HepG2 (cell line): ENCODE measurements around the gene EVA1A. TPM values are rescaled to one million over a fixed set of nuclear protein-coding genes. Genes with fewer than 3 reads are reported as not detected.

ENCODE experiments used
- FOSL2 ChIP-seq: sonication (generic); formaldehyde crosslinking; IDR thresholded peaks from 2 replicates; pipeline ENCODE4 v1.4.0; 2020; ENCODE audit warnings: missing genetic modification reagents
- HNRNPH1 ChIP-seq: fragments of 200-400 bp; formaldehyde crosslinking; optimal IDR thresholded peaks from 2 replicates; pipeline ENCODE3; 2017; ENCODE audit warnings: mild to moderate bottlenecking, low read depth, low read length
- KLF13 ChIP-seq: sonication (generic); formaldehyde crosslinking; IDR thresholded peaks from 2 replicates; pipeline ENCODE4 v1.4.0; 2020; ENCODE audit warnings: mild to moderate bottlenecking, missing genetic modification reagents
- NFIB ChIP-seq: sonication (generic); formaldehyde crosslinking; IDR thresholded peaks from 2 replicates; pipeline ENCODE4 v1.9.0; 2021; ENCODE audit warnings: missing genetic modification reagents, mild to moderate bottlenecking, borderline replicate concordance
- NFYB ChIP-seq: sonication (generic); formaldehyde crosslinking; IDR thresholded peaks from 2 replicates; pipeline ENCODE4 v1.4.0; 2020; ENCODE audit warnings: missing genetic modification reagents
- NKX3-1 ChIP-seq: sonication (generic); formaldehyde crosslinking; IDR thresholded peaks from 2 replicates; pipeline ENCODE4 v1.5.0; 2020; ENCODE audit warnings: missing genetic modification reagents
- POLR2G ChIP-seq: fragments of 200-400 bp; formaldehyde crosslinking; IDR thresholded peaks from 2 replicates; pipeline ENCODE4 v1.6.1; 2018; ENCODE audit warnings: mild to moderate bottlenecking, low read depth, low read length, moderate library complexity
- RXRA ChIP-seq: sonication (generic); formaldehyde crosslinking; IDR thresholded peaks from 2 replicates; pipeline ENCODE4 v1.5.1; 2020; ENCODE audit warnings: missing genetic modification reagents
- SP5 ChIP-seq: IDR thresholded peaks from 2 replicates; pipeline ENCODE4 v1.6.1; 2016; ENCODE audit warnings: low read depth, borderline replicate concordance
- SPEN ChIP-seq: sonication (generic); formaldehyde crosslinking; IDR thresholded peaks from 2 replicates; pipeline ENCODE4 v1.5.1; 2020; ENCODE audit warnings: low read depth, mild to moderate bottlenecking, missing genetic modification reagents
- THAP11 ChIP-seq: IDR thresholded peaks from 2 replicates; pipeline ENCODE4 v1.6.1; 2016; ENCODE audit warnings: missing biosample characterization, missing genetic modification reagents
- TRIM24 ChIP-seq: sonication (generic); formaldehyde crosslinking; IDR thresholded peaks from 2 replicates; pipeline ENCODE4 v1.8.0; 2022; ENCODE audit warnings: mild to moderate bottlenecking, missing genetic modification reagents
- WIZ ChIP-seq: sonication (generic); formaldehyde crosslinking; IDR thresholded peaks from 2 replicates; pipeline ENCODE4 v1.5.1; 2020; ENCODE audit warnings: mild to moderate bottlenecking, missing genetic modification reagents
- ZNF225 ChIP-seq: sonication (generic); formaldehyde crosslinking; IDR thresholded peaks from 2 replicates; pipeline ENCODE4 v1.4.0; 2020; ENCODE audit warnings: mild to moderate bottlenecking, missing genetic modification reagents
- ZNF33A ChIP-seq: sonication (generic); formaldehyde crosslinking; IDR thresholded peaks from 2 replicates; pipeline ENCODE4 v1.5.1; 2020; ENCODE audit warnings: missing genetic modification reagents, mild to moderate bottlenecking, moderate library complexity, borderline replicate concordance
- ZNF383 ChIP-seq: sonication (generic); formaldehyde crosslinking; IDR thresholded peaks from 2 replicates; pipeline ENCODE4 v1.4.0; 2020; ENCODE audit warnings: missing genetic modification reagents, mild to moderate bottlenecking, borderline replicate concordance
- ZNF543 ChIP-seq: sonication (generic); formaldehyde crosslinking; IDR thresholded peaks from 2 replicates; pipeline ENCODE4 v1.4.0; 2020; ENCODE audit warnings: mild to moderate bottlenecking, missing genetic modification reagents
- ZNF737 ChIP-seq: sonication (generic); formaldehyde crosslinking; IDR thresholded peaks from 2 replicates; pipeline ENCODE4 v1.5.0; 2020; ENCODE audit warnings: missing genetic modification reagents, mild to moderate bottlenecking, borderline replicate concordance
- ZNF768 ChIP-seq: sonication (generic); formaldehyde crosslinking; IDR thresholded peaks from 2 replicates; pipeline ENCODE4 v1.4.0; 2020; ENCODE audit warnings: missing genetic modification reagents
- ZNF878 ChIP-seq: sonication (generic); formaldehyde crosslinking; IDR thresholded peaks from 2 replicates; pipeline ENCODE4 v1.8.1; 2023; ENCODE audit warnings: mild to moderate bottlenecking, missing genetic modification reagents, moderate library complexity
- ZSCAN22 ChIP-seq: sonication (generic); formaldehyde crosslinking; IDR thresholded peaks from 2 replicates; pipeline ENCODE4 v1.4.0; 2020; ENCODE audit warnings: mild to moderate bottlenecking, missing genetic modification reagents
- polyA plus RNA-seq, 8 experiments: library from polyadenylated mRNA; depleted of rRNA in 3 of 8; stranded (reverse) in 7 of 8; unstranded in 1 of 8; fragments of >200 nt; fragmentation: Illumina TruSeq in 4 of 8; extraction: Trizol in 4 of 8; gene quantifications; 2 replicates each; pipeline versions ENCODE4 v1.2.1 to v1.2.3, GENCODE V29; 2011 to 2016; ENCODE audit warnings: low read depth in 4 of 8, missing spikeins in 1 of 8, mixed read lengths in 1 of 8; ENCODE audit not compliant: insufficient read depth in 1 of 8
- total RNA-seq, 5 experiments: library from RNA; depleted of rRNA; stranded (reverse); fragments of >200 nt; fragmentation: Illumina TruSeq; extraction: Trizol; gene quantifications; 2 replicates each; pipeline ENCODE4 v1.2.3, GENCODE V29; 2016; ENCODE audit warnings: low read depth in 1 of 5
- TF ChIP-seq, protein P1 (sequence below): sonication (generic); formaldehyde crosslinking; IDR thresholded peaks from 2 replicates; pipeline ENCODE4 v1.8.0; 2022; ENCODE audit warnings: missing genetic modification reagents, mild to moderate bottlenecking, inconsistent platforms, borderline replicate concordance
- TF ChIP-seq, protein P2 (sequence below): sonication (generic); formaldehyde crosslinking; IDR thresholded peaks from 2 replicates; pipeline ENCODE4 v1.4.0; 2020; ENCODE audit warnings: missing genetic modification reagents
- TF ChIP-seq, protein P3 (sequence below): sonication (generic); formaldehyde crosslinking; IDR thresholded peaks from 2 replicates; pipeline ENCODE4 v1.4.0; 2020; ENCODE audit warnings: missing genetic modification reagents
- TF ChIP-seq, protein P4 (sequence below): sonication (generic); formaldehyde crosslinking; IDR thresholded peaks from 2 replicates; pipeline ENCODE4 v1.4.0; 2020; ENCODE audit warnings: missing genetic modification reagents
- TF ChIP-seq, protein P5 (sequence below): sonication (generic); formaldehyde crosslinking; IDR thresholded peaks from 2 replicates; pipeline ENCODE4 v1.5.0; 2020; ENCODE audit warnings: missing genetic modification reagents

The EVA1A gene
- total and polyA plus RNA-seq, 2 of the 13 experiments (the other 11 are each of a cell fraction or from before 2014, with no cell fraction given): 57.5 to 57.8 TPM

DNA sequence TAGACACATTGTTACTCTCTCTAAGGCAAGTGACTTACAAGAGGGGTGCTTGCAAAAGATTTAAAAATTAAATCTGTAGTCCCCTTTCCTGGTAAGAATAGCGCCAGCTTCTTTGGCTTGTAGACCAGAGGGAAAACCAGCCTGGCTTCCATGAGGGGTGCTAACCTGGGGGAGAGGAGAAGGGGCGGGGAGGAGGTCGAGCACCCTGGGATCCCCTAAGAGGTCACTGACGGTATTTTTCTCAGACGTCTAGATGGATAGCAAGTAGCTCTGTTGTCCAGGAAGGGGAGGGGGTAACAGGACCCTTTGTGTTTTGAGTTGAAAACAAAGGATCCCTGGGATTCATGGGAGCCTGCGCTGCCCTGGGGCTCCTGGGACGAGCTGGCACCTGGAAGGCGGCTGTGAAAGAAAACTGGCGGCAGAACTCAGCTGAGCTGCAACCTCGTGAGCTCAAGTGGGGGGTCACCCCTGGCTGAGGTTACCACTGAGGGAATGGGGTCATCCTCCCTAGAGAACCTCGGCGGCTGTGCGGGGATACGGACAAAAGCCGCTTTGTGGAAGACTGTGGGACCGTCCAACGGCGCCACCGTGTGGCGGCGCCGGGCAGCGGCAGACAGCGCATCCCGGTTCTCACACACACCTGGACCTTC, 48.1 kb upstream of the EVA1A start (continued):
- TF ChIP-seq, protein P1, sequence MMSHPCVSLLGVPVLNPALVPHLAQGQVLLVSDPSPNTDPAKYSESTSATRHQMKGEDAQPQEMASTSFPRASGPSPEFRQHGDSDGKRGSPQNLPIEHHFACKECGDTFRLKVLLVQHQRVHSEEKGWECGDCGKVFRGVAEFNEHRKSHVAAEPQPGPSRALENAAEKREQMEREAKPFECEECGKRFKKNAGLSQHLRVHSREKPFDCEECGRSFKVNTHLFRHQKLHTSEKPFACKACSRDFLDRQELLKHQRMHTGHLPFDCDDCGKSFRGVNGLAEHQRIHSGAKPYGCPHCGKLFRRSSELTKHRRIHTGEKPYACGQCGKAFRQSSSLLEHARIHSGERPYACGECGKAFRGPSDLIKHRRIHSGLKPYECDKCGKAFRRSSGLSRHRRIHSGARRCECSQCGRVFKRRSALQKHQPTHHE (CRISPR knock-in tag): peak; percentile 85; the same call in 1 of the 2 replicates
- TF ChIP-seq, protein P2, sequence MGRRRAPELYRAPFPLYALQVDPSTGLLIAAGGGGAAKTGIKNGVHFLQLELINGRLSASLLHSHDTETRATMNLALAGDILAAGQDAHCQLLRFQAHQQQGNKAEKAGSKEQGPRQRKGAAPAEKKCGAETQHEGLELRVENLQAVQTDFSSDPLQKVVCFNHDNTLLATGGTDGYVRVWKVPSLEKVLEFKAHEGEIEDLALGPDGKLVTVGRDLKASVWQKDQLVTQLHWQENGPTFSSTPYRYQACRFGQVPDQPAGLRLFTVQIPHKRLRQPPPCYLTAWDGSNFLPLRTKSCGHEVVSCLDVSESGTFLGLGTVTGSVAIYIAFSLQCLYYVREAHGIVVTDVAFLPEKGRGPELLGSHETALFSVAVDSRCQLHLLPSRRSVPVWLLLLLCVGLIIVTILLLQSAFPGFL (CRISPR knock-in tag): no peak
- no peak for TF ChIP-seq POLR2G
- no peak for TF ChIP-seq SP5 (CRISPR knock-in tag)
- TF ChIP-seq ZNF878 (CRISPR knock-in tag): no peak
- TF ChIP-seq, protein P3, sequence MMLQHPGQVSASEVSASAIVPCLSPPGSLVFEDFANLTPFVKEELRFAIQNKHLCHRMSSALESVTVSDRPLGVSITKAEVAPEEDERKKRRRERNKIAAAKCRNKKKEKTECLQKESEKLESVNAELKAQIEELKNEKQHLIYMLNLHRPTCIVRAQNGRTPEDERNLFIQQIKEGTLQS (CRISPR knock-in tag): no peak
- TF ChIP-seq NFIB (CRISPR knock-in tag): no peak
- no peak for TF ChIP-seq KLF13 (CRISPR knock-in tag)
- peak; percentile 30; the same call in 1 of the 2 replicates for TF ChIP-seq ZNF383
- peak; percentile 28; the same call in 1 of the 2 replicates for TF ChIP-seq FOSL2
- TF ChIP-seq, protein P4, sequence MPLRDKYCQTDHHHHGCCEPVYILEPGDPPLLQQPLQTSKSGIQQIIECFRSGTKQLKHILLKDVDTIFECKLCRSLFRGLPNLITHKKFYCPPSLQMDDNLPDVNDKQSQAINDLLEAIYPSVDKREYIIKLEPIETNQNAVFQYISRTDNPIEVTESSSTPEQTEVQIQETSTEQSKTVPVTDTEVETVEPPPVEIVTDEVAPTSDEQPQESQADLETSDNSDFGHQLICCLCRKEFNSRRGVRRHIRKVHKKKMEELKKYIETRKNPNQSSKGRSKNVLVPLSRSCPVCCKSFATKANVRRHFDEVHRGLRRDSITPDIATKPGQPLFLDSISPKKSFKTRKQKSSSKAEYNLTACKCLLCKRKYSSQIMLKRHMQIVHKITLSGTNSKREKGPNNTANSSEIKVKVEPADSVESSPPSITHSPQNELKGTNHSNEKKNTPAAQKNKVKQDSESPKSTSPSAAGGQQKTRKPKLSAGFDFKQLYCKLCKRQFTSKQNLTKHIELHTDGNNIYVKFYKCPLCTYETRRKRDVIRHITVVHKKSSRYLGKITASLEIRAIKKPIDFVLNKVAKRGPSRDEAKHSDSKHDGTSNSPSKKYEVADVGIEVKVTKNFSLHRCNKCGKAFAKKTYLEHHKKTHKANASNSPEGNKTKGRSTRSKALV (CRISPR knock-in tag): peak; percentile 64
- TF ChIP-seq ZNF737 (CRISPR knock-in tag): no peak
- no peak for TF ChIP-seq SPEN (CRISPR knock-in tag)
- no peak for TF ChIP-seq ZNF33A (CRISPR knock-in tag)
- no peak for TF ChIP-seq HNRNPH1
- TF ChIP-seq ZSCAN22 (CRISPR knock-in tag): no peak
- no peak; the same call in 1 of the 2 replicates for TF ChIP-seq WIZ (CRISPR knock-in tag)
- peak; percentile 74 for TF ChIP-seq RXRA (CRISPR knock-in tag)
- peak; percentile 54; the same call in 1 of the 2 replicates for TF ChIP-seq ZNF768
- TF ChIP-seq NKX3-1: no peak
- TF ChIP-seq THAP11: peak; percentile 58; the same call in 1 of the 2 replicates
- TF ChIP-seq, protein P5, sequence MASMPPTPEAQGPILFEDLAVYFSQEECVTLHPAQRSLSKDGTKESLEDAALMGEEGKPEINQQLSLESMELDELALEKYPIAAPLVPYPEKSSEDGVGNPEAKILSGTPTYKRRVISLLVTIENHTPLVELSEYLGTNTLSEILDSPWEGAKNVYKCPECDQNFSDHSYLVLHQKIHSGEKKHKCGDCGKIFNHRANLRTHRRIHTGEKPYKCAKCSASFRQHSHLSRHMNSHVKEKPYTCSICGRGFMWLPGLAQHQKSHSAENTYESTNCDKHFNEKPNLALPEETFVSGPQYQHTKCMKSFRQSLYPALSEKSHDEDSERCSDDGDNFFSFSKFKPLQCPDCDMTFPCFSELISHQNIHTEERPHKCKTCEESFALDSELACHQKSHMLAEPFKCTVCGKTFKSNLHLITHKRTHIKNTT (CRISPR knock-in tag): no peak
- no peak for TF ChIP-seq NFYB (CRISPR knock-in tag)
- TF ChIP-seq ZNF543 (CRISPR knock-in tag): 0 out of 2 replicates have a peak, but pooled peaks have one; percentile 51
- peak; percentile 70; the same call in 1 of the 2 replicates for TF ChIP-seq ZNF225 (CRISPR knock-in tag)
- no peak for TF ChIP-seq TRIM24 (CRISPR knock-in tag)
